A673 (cell line): ENCODE measurements around the gene VWA8.

ENCODE experiments used
- CTCF ChIP-seq: fragments of 300-800, 200-600 bp; sonication (generic); conservative IDR thresholded peaks from 2 replicates; pipeline ENCODE4 v1.5.1; 2017; ENCODE audit warnings: low read depth, mild to moderate bottlenecking, antibody characterized with exemption, low read length, moderate library complexity, mixed read lengths
- EZH2 ChIP-seq: fragments of 200-600 bp; sonication (generic); IDR thresholded peaks from 2 replicates; pipeline ENCODE4 v1.6.1; 2017; ENCODE audit warnings: borderline replicate concordance, low read depth, mild to moderate bottlenecking, mixed read lengths, antibody characterized with exemption, low read length; ENCODE audit not compliant: poor library complexity, severe bottlenecking

- TF ChIP-seq EZH2, result no peak
- TF ChIP-seq CTCF, result no peak
These were observed 35.0 kb upstream of the VWA8 start for GRCh38 chr13:41995946-41996345.
